ENCODE data around the gene FBRSL1.

FBRSL1 gene

DNA sequence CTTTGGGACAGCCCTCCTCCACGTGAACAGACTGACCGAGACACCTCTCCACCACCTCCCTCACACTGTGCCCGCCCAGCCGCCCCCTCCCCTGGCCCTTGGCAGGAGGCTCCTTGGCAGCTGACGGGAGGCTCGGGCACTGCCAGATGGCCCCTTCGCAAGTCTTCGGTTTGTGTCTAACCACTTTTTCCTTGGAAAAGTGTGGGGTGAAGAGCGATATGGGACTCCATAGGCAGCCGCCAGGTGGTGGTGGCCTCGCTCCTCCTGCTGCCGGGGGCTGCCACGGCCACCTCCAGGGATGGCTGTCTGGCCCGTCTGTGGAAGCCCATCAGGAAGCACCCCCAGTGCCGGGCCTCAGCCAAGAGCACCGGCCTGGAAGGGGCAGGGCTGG lies 61.7 kb downstream of the FBRSL1 start:
- DNase-seq (ENCODE audit: low read depth) = no peak
- TF ChIP-seq CTCF (IDR thresholded peaks at IDR 0.05; ENCODE audit: control insufficient read depth, insufficient read depth, low read depth, low read length, missing control alignments) = no peak
- H3K4me3 ChIP-seq (ENCODE audit: control insufficient read depth, low read depth, low read length) = no peak overlapping the region

DNA sequence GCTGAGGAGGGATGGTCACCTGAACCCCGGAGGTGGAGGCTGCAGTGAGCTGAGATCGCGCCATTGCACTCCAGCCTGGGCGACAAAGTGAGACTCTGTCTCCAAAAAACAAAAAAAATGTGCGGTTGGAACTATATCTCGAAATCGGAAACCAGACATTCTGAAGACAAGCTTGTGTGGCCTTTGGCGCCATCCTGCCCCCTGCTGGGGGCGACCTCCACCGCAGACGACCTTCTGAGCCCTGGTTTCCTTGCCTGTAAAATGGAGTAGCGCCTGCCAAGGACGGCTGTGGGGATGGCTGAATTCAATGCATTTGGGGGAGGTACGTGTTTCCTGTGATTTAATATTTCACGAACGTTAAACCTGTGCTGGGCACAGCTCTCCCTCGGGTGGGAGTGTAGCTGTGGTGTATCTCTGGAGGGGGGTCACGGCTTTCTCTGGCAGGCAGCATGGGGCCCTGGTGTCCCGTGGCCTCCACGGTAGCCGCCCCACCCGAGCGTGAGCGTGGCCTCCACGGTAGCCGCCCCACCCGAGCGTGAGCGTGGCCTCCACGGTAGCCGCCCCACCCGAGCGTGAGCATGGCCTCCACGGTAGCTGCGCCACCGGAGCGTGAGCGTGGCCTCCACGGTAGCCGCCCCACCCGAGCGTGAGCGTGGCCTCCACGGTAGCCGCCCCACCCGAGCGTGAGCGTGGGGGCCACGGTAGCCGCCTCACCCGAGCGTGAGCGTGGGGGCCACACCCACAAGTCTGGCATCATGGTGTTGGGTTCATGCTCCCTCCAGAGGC lies 65.1 kb downstream of the FBRSL1 start:
- no peak overlapping the region for H3K4me3 ChIP-seq (ENCODE audit: control insufficient read depth, low read depth, low read length)
- peak; percentile 18 for TF ChIP-seq CTCF (IDR thresholded peaks at IDR 0.05; ENCODE audit: control insufficient read depth, insufficient read depth, low read depth, low read length, missing control alignments)
- no peak for DNase-seq (ENCODE audit: low read depth)

- no peak for TF ChIP-seq CTCF (IDR thresholded peaks at IDR 0.05; ENCODE audit: control insufficient read depth, insufficient read depth, low read depth, low read length, missing control alignments)
- no peak for DNase-seq (ENCODE audit: low read depth)
- H3K4me3 ChIP-seq (ENCODE audit: control insufficient read depth, low read depth, low read length) = no peak overlapping the region
Measured at GRCh38 chr12:132555686-132556085, 65.7 kb downstream of the FBRSL1 start.

DNA sequence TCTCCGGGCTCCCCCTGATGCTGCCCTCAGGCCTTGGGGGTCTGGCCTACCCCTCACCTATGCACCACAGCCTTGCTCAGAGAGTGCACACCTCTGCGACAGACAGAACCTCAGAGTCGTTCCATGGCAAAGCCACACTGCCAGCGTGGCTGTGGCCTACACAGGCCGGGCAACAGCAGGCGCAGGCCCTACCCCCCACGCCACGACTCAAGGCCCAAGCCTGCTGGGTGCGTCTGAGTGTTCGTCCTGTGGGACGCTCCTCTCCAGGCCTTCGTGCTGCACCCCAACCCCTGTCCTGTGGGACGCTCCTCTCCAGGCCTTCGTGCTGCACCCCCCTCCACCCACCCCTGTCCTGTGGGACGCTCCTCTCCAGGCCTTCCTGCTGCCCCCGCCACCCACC lies 66.3 kb downstream of the FBRSL1 start:
- no peak for DNase-seq (ENCODE audit: low read depth)
- no peak for TF ChIP-seq CTCF (IDR thresholded peaks at IDR 0.05; ENCODE audit: control insufficient read depth, insufficient read depth, low read depth, low read length, missing control alignments)

DNA sequence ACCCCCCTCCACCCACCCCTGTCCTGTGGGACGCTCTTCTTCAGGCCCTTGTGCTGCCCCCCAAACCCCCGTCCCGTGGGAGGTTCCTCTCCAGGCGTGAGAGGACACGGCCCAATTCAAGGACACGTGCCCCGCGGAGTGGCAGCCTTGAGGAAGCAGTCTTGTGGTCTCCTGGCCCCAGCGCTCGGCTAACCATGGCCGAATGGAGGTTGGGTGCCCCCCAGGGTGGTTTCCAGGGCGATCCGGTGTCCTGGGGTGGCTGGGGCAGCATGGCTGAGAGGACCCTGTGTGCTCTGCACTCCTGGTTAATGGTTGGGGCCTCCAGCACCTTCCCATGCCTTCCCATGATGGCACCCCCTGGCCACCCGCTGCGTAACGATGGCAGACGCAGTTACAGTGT lies 66.8 kb downstream of the FBRSL1 start:
- no peak overlapping the region for H3K4me3 ChIP-seq (ENCODE audit: control insufficient read depth, low read depth, low read length)
- no peak for TF ChIP-seq CTCF (IDR thresholded peaks at IDR 0.05; ENCODE audit: control insufficient read depth, insufficient read depth, low read depth, low read length, missing control alignments)
- no peak for DNase-seq (ENCODE audit: low read depth)

More for the DNA sequence above, 66.3 kb downstream of the FBRSL1 start:
- H3K4me3 ChIP-seq (ENCODE audit: control insufficient read depth, low read depth, low read length) = no peak overlapping the region

DNA sequence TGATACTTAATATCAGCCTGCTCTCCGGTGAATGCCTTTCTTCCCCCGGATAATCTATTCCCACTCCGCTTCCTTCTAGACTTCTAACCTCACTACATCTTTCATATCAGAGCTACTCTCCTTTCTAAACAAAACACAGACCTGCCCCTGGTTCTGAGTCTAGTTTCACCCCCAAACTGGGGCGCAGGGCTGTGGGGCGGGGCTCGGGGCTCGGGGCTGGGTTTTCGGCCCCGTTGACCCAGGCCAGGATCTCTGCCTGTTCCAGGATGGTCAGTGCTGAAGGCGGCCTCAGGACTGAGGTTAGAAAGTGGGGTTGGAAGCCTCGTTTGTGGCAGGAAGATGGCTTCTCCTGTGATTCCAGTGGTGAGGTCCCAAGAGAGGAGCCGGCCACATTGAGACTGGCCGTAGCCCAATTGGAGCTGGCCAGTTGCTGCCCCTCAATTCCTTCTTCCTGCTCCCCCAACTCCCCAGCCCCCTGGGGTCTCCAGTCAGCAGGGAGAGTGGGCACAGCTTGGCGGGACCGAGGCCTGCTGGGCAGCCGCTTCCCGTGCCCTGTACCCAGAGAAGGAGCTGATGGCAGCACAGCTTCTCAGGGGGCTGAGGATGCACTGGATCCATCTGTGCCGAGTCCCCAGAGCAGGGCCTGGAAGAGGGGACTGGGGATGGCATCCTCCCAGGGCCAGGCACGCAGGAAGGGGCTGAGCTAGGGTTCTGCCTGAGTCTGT lies 67.5 kb downstream of the FBRSL1 start:
- no peak for TF ChIP-seq CTCF (IDR thresholded peaks at IDR 0.05; ENCODE audit: control insufficient read depth, insufficient read depth, low read depth, low read length, missing control alignments)
- no peak overlapping the region for H3K4me3 ChIP-seq (ENCODE audit: control insufficient read depth, low read depth, low read length)

More for the DNA sequence above, 67.5 kb downstream of the FBRSL1 start:
- no peak for DNase-seq (ENCODE audit: low read depth)
